ENCODE results near the gene TBCB. TPM values are rescaled to one million over a fixed set of nuclear protein-coding genes. Genes with fewer than 3 reads are reported as not detected.
"Not testable (repeated sequence)": the region's sequence is repeated elsewhere in the genome, so short reads cannot be mapped to it uniquely, and the experiment has no call there.

The TBCB gene
- 181 and 190 TPM in 2 replicates for total RNA-seq (2014; rRNA removed; shearing (Covaris generic))
- 151 and 189 TPM in 2 replicates for polyA plus RNA-seq (2015; cell fraction: cytosol; rRNA removed)
- polyA plus RNA-seq (2015; cell fraction: nucleus; rRNA removed), result 81.4 and 91.6 TPM in 2 replicates

GRCh38 chr19:36115453-36116343, at the start of gene TBCB:
TSS of gene TBCB (plus strand) at chr19:36115468. CDS start at chr19:36115561, 93 bp downstream.
- in situ Hi-C loops (cut with HindIII; ENCODE audit: low pct_unique_long_range_greater_than_20kb, low sequenced_read_pairs), result no loop called here
- DNase-seq (ENCODE audit: low read depth, low spot score), result peak; percentile 5

GRCh38 chr19:36067681-36068080, 47.6 kb upstream of the TBCB start:
- no peak for DNase-seq (ENCODE audit: low read depth, low spot score)
- in situ Hi-C loops (cut with HindIII; ENCODE audit: low pct_unique_long_range_greater_than_20kb, low sequenced_read_pairs), result no loop called here

- in situ Hi-C loops (cut with HindIII; ENCODE audit: low pct_unique_long_range_greater_than_20kb, low sequenced_read_pairs); DNase-seq (ENCODE audit: low read depth, low spot score): not testable (repeated sequence)
Observed at GRCh38 chr19:36068810-36069499, 46.3 kb upstream of the TBCB start.

GRCh38 chr19:36072081-36072480, 43.2 kb upstream of the TBCB start:
- in situ Hi-C loops (cut with HindIII; ENCODE audit: low pct_unique_long_range_greater_than_20kb, low sequenced_read_pairs), result no loop called here
- no peak for DNase-seq (ENCODE audit: low read depth, low spot score)

- DNase-seq (ENCODE audit: low read depth, low spot score), result no peak
Observed at GRCh38 chr19:36073121-36073876, 42.0 kb upstream of the TBCB start.

GRCh38 chr19:36079389-36079945, 35.8 kb upstream of the TBCB start:
- DNase-seq (ENCODE audit: low read depth, low spot score), result no peak
- in situ Hi-C loops (cut with HindIII; ENCODE audit: low pct_unique_long_range_greater_than_20kb, low sequenced_read_pairs), result no loop called here

More at GRCh38 chr19:36073121-36073876, 42.0 kb upstream of the TBCB start:
- in situ Hi-C loops (cut with HindIII; ENCODE audit: low pct_unique_long_range_greater_than_20kb, low sequenced_read_pairs), result no loop called here

- in situ Hi-C loops (cut with HindIII; ENCODE audit: low pct_unique_long_range_greater_than_20kb, low sequenced_read_pairs), result no loop called here
- DNase-seq (ENCODE audit: low read depth, low spot score), result peak; percentile 43
Observed at GRCh38 chr19:36081385-36081784, 33.9 kb upstream of the TBCB start.

- in situ Hi-C loops (cut with HindIII; ENCODE audit: low pct_unique_long_range_greater_than_20kb, low sequenced_read_pairs), result no loop called here
- no peak for DNase-seq (ENCODE audit: low read depth, low spot score)
Observed at GRCh38 chr19:36081894-36082293, 33.4 kb upstream of the TBCB start.

GRCh38 chr19:36082916-36083315, 32.4 kb upstream of the TBCB start:
- no peak for DNase-seq (ENCODE audit: low read depth, low spot score)
- in situ Hi-C loops (cut with HindIII; ENCODE audit: low pct_unique_long_range_greater_than_20kb, low sequenced_read_pairs), result no loop called here

- in situ Hi-C loops (cut with HindIII; ENCODE audit: low pct_unique_long_range_greater_than_20kb, low sequenced_read_pairs), result no loop called here
- DNase-seq (ENCODE audit: low read depth, low spot score), result no peak
Observed at GRCh38 chr19:36084231-36085009, 30.8 kb upstream of the TBCB start.

- DNase-seq (ENCODE audit: low read depth, low spot score), result no peak
- in situ Hi-C loops (cut with HindIII; ENCODE audit: low pct_unique_long_range_greater_than_20kb, low sequenced_read_pairs), result no loop called here
Observed at GRCh38 chr19:36086326-36086725, 28.9 kb upstream of the TBCB start.

- DNase-seq (ENCODE audit: low read depth, low spot score), result no peak
- in situ Hi-C loops (cut with HindIII; ENCODE audit: low pct_unique_long_range_greater_than_20kb, low sequenced_read_pairs), result no loop called here
Observed at GRCh38 chr19:36089847-36090246, 25.4 kb upstream of the TBCB start.

GRCh38 chr19:36090910-36091695, 24.2 kb upstream of the TBCB start:
- in situ Hi-C loops (cut with HindIII; ENCODE audit: low pct_unique_long_range_greater_than_20kb, low sequenced_read_pairs), result no loop called here

GRCh38 chr19:36092566-36092965, 22.7 kb upstream of the TBCB start:
- in situ Hi-C loops (cut with HindIII; ENCODE audit: low pct_unique_long_range_greater_than_20kb, low sequenced_read_pairs), result no loop called here
- no peak for DNase-seq (ENCODE audit: low read depth, low spot score)

More at GRCh38 chr19:36090910-36091695, 24.2 kb upstream of the TBCB start:
- DNase-seq (ENCODE audit: low read depth, low spot score), result no peak

- in situ Hi-C loops (cut with HindIII; ENCODE audit: low pct_unique_long_range_greater_than_20kb, low sequenced_read_pairs), result no loop called here
- DNase-seq (ENCODE audit: low read depth, low spot score), result no peak
Observed at GRCh38 chr19:36093146-36093662, 22.1 kb upstream of the TBCB start.

- in situ Hi-C loops (cut with HindIII; ENCODE audit: low pct_unique_long_range_greater_than_20kb, low sequenced_read_pairs), result no loop called here
- no peak for DNase-seq (ENCODE audit: low read depth, low spot score)
Observed at GRCh38 chr19:36093687-36094086, 21.6 kb upstream of the TBCB start.

Data from SK-MEL-5 (cell line).